Stimulated activated CD4-positive, alpha-beta T cell treated with anti-CD3 and anti-CD28 coated beads, Interleukin-1b, Interleukin-23, amount 100 ng/mL, for 1 hour (primary cell): ENCODE data around the gene IDNK.

ENCODE experiments used
- DNase-seq, 2 donors: peaks; one replicate each; pipeline ENCODE4 v3.0.0-alpha.2; 2020; ENCODE audit warnings: low read depth in 2 of 2

IDNK gene

GRCh38 chr9:83633676-83634075 is 10.7 kb downstream of the IDNK start:
- no peak for DNase-seq

GRCh38 chr9:83636813-83637212 is 13.9 kb downstream of the IDNK start:
- no peak for DNase-seq

DNA sequence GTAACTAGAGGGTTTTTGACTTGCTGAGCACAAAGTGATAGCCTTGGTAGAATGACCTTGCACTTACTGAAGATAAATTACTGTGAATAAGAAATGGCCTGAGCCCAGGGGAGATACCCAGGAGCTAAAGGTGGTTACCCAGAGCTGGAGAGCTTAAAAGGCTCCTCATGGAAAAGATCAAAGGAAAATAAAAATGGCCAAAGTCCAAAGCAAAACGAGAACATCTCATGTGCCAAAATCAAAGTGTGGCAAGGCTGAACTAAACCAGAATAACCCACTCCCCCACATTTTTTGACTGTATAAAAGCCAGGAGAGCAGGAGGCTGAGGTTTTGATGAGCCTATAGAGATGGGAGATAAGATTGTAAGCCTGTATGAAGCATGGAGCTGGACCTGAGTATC is 14.4 kb downstream of the IDNK start:
- no peak for DNase-seq

DNA sequence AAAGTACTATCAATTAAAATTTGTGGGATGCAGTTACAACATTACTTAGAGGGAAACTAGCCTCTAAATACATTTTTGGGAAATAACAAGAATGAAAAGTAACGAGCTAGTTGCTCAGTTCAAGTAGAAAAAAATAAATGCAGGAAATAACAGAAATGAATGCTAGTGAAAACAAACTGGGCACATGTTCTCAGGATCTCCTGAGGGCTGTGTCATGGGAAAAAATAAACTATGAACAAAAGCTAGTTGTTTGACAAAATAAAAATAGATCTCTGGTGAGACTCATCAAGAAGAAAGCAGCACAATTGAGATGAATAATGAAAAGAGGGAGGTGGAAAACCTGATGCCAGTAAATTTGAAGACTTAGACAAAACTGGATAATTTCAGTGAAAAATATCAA is 16.3 kb downstream of the IDNK start:
- DNase-seq = no peak

DNA sequence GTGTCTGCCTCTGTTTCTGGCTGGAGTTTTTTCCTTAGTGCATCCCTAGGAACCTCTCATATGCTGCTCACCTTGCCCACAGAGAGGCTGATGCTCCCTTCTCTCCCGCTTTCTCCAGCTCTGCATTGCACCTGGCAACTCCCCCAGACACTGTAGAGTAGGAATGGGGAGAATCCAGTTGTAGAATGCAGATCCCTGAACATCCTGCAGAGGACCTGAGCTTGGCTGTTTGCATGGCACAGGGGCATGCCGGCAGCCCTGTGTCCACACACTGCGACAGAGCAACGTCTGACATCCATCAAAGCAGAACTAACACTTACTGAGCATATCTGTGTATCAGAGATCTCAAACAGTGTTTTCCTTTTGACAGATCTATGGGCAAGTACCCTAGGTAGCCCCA is 19.9 kb downstream of the IDNK start:
- no peak for DNase-seq

DNA sequence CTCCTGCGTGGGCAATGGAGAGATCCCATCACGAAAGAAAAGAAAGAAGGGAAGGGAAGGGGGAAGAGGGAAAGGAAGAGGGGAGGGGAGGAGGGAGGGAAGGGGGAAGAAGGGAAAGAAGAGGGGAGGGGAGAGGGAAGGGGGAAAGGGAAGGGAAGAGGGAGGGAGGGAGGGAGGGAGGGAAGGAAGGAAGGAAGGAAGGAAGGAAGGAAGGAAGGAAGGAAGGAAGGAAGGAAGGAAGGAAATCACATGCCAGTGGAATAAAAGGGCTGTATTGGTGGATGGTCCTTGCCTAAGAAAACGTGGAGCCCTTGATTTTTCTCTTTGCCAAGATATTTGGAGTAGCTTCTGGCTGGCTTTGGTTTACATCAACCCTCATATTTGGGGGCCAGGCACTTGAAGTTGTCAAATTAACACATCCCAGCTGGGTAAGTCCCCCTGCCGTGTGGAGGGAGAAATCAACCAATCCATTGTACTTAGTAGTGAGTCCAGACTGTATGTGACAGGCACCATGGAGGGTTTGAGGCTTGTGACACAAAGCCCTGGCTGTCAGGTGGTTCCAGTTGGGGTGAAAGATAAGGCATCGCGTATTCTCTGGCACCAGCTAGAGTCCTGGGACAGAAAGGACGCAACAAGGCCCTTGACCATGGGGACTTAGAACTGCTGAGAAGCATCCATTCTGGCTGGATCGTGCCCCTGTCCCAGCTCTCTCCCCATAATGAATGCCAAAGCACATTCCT is 23.7 kb downstream of the IDNK start:
- DNase-seq = no peak

GRCh38 chr9:83649080-83649479 is 26.1 kb downstream of the IDNK start:
- peak; percentile 43 to 60 for DNase-seq

GRCh38 chr9:83649515-83649914 is 26.6 kb downstream of the IDNK start:
- no peak for DNase-seq

DNA sequence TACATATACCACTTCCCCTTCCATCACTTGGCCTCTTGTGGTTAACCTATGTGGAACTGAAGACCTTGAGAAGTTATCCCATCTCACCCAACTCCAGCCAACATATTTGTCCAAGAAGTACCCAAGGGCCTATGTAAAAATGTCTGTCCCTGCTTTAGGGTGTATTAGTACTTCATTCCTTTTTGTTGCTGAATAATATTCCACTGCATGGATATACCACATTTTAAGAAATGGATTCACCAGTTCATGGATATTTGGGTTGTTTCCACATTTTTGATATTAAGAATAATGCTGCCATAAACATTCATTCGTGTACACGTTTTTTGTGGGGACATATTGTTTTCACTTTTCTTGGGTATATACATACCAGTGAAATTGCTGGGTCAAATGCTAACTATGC is 28.6 kb downstream of the IDNK start:
- no peak for DNase-seq

DNA sequence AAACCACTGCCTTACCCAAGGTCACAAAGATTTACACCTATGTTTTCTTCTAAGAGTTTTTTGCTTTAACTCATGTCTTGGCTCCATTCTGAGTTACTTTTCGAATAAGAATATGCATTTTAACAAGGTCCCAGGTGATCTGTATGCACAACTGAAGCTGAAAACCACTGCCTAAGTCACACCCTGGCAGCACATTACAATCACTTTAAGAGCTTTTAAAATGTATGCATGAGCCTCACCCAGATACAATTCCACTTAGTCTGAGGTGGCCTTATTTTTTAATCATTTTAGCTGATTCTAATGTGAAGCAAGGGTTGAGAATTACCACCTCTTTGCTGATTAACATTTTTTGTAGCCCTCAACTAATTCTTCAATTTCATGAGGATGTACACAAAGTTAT is 29.5 kb downstream of the IDNK start:
- DNase-seq = no peak

DNA sequence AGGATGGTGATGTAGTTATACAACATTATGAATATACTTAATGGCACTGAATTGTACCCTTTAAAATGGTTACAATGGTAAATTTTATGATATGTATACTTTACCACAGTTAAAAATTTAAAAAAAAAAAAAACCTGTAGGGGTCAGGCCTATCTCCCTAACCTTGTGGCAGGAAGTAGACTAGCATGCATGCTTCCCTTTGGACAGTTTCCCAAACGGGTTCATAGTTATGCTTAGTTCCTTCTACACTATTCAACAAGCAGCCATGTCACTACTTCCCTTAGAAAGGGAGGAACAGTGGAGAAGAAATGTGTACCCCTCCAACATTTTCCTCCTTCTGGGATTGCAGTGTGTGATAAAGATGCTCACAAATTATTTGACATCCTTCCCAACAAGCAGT is 32.5 kb downstream of the IDNK start:
- no peak for DNase-seq

- DNase-seq = no peak
Measured at GRCh38 chr9:83656032-83656680, 33.2 kb downstream of the IDNK start.

DNA sequence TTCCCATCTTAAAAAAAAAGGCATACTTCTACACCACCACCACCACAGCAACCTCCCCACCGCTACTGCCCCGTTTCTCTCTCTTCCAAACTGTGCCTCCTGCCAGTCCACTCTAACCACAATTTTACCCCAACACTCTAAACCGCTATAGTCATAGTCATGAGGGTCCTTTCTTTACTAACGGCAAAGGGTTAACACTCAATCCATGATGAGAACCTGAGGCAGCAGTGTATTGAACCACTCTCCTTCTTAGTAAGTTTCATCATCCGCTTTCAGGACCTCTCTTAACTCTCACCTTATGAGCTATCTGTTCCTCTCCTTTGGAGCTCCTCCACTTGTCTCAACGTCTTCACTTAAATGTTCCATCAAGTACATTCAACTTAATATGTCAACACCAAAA is 34.0 kb downstream of the IDNK start:
- DNase-seq = no peak

DNA sequence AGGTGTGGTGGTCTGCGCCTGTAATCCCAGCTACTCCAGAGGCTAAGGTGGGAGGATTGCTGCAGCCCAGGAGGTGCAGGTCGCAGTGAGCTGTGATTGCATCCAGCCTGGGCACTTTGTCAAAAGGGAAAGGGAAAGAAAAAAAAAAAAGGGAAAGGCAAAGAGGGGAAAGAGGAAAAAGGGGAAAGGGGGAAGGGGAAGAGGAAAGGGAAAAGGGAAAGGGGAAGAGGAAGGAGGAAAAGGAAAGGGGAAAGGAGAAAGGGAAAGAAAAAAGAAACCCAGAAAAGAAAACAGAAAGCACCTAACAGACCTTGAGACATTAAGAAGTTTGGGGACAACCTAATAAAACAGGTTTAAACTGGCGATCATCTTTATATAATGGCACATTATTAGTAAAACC is 40.0 kb downstream of the IDNK start:
- no peak for DNase-seq

- DNase-seq = no peak
Measured at GRCh38 chr9:83665580-83666200, 42.7 kb downstream of the IDNK start.

- DNase-seq = no peak
Measured at GRCh38 chr9:83669067-83669466, 46.1 kb downstream of the IDNK start.

DNA sequence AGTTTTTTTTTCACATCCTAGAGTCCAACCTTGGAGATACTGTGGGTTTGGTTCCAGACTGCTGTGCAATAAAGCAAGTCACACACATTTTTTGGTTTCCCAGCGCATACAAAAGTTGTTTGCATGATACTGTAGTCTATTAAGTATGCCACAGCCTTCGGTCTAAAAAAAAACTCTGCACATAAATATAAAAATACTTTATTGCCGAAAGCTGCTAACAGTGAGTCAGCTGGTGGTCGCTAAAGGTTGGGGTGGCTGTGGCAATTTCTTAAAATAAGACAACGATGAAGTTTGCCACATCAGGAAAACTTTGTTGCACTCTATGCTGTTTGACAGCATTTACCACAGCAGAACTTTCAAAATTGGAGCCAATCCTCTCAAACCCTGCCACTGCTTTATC is 47.4 kb downstream of the IDNK start:
- no peak for DNase-seq

DNA sequence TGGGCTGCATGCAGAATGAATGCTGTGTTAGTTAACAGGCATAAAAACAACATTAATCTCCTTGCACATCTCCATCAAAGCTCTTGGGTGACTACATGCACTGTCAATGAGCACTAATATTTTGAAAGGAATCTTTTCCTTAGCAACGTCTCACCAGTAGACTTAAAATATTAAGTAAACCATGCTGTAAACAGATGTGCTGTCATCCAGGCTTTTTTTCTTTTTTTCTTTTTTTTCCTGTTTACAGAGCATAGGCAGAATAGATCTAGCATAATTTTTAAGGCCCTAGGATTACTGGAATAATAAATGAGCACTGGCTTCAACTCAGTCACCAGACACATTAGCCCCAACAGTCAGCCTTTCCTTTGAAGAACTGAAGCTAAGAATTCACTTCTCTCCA is 48.5 kb downstream of the IDNK start:
- no peak for DNase-seq

DNA sequence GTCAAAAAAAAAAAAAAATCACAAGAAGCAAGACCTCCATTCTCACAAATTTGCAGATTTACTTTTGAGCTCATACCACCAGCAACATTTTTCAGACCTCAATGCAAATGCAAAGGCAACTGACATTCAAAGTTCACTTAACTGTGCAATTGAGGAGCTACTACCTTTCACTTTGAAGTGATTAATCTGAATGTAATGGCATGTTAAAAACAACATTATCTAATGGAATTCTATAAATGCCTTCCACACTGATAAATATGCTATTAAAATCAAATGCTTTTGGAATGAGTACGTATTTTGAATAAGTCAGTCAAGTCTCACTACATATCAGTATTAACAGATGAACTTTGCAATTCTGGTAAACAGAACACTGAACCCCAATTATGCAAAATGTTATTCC is 52.5 kb downstream of the IDNK start:
- DNase-seq = no peak

GRCh38 chr9:83677596-83677995 is 54.7 kb downstream of the IDNK start:
- DNase-seq = no peak

DNA sequence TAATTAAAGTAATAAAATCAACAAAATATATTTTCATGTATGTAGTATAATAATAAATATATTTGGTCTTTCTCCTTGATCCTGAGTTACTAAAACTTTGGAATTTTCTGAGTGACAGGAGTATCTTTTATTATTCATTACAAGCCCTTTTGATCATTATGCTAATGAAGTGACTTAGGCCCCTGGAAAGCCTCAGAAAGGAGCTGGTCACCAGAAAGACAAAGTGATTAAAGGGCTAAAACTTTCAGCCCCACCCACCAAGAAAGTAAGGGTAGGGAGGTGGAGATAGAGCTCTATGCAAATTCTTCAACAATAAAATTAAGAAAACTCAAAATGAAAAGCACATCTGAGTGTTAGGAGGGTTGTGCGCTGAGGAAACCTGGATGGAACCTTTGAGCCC is 57.3 kb downstream of the IDNK start:
- DNase-seq = no peak

GRCh38 chr9:83681490-83681889 is 58.5 kb downstream of the IDNK start:
- no peak for DNase-seq

GRCh38 chr9:83688921-83689320 is 66.0 kb downstream of the IDNK start:
- DNase-seq = no peak
